SH-SY5Y (cell line): ENCODE results near the gene RANBP17.

Experiments used
- GATA2 ChIP-seq: IDR thresholded peaks from 2 replicates; pipeline ENCODE4 v1.6.1; 2011; ENCODE audit warnings: mild to moderate bottlenecking, low read depth, low read length
- GATA3 ChIP-seq: IDR thresholded peaks from 2 replicates; pipeline ENCODE4 v1.6.1; 2011; ENCODE audit warnings: low read depth, mild to moderate bottlenecking, low read length, moderate library complexity

RANBP17 gene

DNA sequence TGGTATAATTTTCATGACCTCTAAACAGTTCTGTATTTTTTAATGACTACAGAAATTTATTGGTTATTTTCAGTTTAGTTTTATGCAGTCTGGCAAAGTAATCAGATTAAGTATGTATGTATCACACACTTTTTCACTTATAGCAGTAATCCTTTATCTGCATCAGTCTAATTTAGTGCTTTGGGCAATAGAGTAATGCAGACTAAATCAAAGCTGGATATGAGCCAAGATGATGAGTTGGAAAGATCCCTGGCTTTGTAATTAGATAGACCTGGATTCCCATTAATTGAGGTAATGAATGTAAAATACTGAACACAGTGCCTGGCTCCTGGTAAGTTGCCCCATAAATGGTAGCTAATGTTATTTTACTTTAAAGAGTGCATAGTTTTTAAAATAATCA, 231.8 kb downstream of the RANBP17 start:
- TF ChIP-seq GATA3 = peak; percentile 98
- peak; percentile 79 for TF ChIP-seq GATA2

DNA sequence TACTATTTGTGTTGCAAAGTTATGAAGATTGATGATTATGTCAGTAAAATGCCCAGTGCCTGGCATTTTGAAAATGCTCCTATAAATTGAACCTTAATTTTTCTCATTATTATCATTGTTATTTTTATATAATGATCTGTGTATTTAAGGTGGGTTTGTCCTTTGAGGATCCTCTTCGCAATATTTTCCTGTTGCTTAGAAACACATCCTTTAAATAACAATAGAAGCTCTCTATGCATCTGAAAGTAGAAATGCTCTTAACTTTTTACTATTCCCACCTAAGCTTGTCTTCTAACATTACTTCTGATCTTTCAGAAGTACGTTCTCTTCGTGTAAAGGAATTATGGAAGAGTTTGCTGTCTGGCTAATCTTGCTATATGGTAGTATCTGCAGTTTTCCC, 232.5 kb downstream of the RANBP17 start:
- no peak for TF ChIP-seq GATA3
- no peak for TF ChIP-seq GATA2

- TF ChIP-seq GATA3 (no peak), GATA2 (no peak)
Observed at GRCh38 chr5:171102877-171103610, 241.2 kb downstream of the RANBP17 start.

DNA sequence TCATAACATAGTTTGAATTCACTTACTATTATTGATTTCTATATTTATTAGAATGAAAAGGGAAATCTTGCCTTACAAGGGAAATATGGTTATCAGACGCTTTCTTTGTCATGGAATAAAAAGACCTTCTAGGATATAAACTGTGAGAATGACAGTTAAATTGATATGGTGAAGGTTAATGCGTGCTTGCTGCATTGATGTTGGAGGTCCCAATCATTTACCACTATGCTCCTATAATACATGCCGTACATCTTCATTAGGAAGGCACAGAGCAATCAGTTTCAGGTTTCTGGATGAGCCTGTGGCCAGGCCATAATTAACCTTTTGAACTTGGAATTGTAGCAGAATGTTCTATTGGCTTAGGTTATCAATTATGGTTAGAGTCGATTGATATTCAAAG, 245.9 kb downstream of the RANBP17 start:
- no peak for TF ChIP-seq GATA3
- no peak for TF ChIP-seq GATA2

DNA sequence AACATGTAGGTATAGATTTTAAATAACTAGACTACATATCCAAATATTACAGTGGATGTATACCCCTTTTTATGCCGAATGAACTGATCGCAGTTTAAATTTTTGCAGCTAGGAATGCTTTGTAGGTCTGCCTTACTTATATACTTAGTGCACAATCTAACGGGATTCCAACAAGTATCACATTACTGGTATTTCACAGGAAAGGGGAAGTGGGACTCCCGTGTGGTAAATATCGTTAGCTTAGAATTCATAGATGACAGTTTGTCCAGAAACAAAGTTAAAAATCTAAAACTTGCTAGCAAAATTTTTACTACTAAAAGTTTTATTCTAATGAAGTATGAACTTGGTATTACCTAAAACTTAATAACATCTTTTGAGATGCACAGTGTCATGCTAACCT, 253.7 kb downstream of the RANBP17 start:
- TF ChIP-seq GATA2 (no peak), GATA3 (no peak)

GRCh38 chr5:171116719-171117118, 254.9 kb downstream of the RANBP17 start:
- TF ChIP-seq GATA2 = no peak

DNA sequence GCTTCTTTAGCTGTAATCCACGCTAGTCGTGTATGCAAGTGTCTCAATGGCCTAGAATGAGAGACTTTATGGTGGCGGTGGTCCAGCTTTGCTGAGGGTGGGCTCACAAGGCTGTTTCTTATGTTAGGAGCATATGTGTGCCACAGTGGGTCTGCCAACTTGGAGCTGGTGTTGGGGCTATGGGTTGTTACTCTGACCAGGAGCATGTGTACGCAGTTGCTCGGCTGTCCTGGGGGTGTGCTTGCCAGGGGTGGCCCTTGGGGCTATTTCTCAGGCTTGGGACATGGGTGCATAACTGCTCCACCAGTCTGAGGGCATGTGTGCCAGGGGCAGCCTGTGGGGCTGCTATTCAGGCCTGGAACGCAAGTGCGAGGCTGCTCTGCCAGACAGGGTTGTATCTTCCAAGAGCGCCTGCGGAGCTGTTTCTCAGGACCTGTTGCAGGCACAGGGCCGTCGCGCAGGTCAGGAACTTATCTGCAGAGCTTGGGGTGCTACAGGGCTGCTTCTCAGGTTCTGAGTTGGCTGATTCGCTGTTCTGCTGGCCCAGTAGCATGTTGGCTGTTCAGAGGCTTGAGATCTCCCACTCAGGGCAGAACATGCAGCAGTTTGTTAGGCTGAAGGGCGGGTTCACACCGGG, 259.3 kb downstream of the RANBP17 start:
- TF ChIP-seq GATA3 = no peak
- TF ChIP-seq GATA2 = no peak

DNA sequence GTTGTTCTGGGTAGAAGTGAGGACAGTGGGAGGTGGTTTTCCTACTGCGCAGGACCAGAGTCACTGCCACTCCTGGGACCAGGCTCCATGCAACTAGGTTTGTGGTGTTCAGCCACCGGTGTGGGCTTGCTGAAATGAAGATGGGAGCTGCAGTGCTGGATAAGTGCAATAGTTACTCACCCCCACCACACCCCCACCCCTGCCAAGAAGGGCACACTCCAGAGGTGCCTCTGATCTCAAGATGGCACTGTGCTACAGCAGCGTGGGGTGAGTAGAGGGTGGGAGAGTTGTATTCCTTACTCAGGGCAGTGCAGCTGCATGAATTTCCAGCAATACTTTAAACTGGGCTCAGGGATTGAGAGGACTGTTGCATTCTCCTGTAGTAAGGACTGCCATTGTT, 259.8 kb downstream of the RANBP17 start:
- TF ChIP-seq GATA3 (no peak), GATA2 (no peak)

- TF ChIP-seq GATA3 (no peak), GATA2 (no peak)
Observed at GRCh38 chr5:171122372-171122771, 260.6 kb downstream of the RANBP17 start.

DNA sequence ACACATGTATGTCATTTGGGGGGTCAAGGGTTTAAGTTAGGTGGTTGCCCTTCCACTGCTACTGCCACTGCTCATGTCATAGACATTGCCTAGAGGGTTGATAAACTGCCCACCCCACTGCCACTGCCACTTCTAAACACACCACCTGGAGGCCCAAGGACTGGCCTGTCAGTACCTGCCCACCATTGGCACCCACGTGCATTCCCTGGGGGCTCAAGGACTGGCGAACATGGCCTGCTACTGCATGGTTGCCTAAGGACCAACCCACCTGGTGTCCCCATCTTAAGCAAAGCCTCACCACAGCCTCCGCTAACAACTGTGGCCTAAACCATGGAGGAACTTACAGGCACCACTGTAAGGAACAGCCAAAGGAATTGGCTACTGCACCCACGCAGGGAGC, 261.6 kb downstream of the RANBP17 start:
- TF ChIP-seq GATA3 = no peak
- TF ChIP-seq GATA2 = no peak

DNA sequence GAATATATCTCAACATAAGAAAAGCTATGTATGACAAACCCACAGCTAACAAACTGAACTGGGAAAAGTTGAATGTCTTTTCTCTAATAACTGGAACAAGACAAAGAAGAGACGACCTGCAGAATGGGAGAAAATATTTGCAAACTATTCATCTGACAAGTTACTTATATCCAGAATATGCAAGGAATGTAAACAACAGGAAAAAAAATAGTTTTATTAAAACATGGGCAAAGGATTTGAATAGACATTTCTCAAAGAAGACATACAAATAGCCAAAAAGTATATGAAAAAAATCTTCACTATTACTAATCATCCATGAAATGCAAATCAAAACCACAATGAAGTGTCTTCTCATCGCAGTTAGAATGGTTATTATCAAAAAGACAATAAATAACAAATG, 265.5 kb downstream of the RANBP17 start:
- TF ChIP-seq GATA2 (no peak), GATA3 (no peak)

GRCh38 chr5:171128136-171128535, 266.3 kb downstream of the RANBP17 start:
- TF ChIP-seq GATA2 = no peak

DNA sequence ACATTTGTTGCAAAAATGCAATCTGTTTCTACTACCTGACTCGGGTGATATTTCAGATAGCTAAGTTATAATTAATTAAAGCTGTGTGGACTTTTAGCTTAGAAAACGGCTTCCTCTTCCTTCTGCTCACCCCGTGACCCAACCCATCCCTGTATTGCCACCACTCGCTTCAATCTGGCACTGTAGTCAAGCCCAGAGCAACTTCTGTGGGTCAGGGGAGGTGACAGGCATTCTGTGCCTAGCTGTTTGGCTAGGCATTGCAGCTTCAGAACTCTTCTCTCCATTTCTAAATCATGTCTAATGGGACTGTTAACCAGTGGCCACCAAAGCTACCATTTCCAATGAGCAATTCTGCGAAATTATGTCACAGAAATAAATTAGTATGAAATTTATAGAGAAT, 267.5 kb downstream of the RANBP17 start:
- TF ChIP-seq GATA3 = no peak
- no peak for TF ChIP-seq GATA2

DNA sequence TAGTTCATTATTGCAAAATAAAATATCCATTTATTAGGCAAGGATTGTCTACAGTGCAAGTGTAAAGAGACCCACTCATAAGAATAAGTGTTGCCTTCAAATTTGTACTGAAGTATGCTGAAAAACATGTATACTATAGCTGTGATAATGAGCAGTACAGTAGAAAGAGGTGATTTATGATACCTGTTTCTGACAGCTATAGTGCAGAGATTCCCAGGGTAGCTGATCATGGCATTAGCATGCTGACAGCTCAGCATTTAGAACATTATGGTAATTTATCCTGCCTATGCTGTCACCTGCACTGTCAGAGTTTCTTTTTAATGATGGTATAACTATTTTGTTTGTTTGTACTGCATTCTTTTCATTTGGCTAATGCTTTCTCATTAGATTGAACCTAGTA, 269.7 kb downstream of the RANBP17 start:
- TF ChIP-seq GATA3 (no peak), GATA2 (no peak)

- TF ChIP-seq GATA2 (no peak), GATA3 (no peak)
Observed at GRCh38 chr5:171137768-171138525, 276.1 kb downstream of the RANBP17 start.

DNA sequence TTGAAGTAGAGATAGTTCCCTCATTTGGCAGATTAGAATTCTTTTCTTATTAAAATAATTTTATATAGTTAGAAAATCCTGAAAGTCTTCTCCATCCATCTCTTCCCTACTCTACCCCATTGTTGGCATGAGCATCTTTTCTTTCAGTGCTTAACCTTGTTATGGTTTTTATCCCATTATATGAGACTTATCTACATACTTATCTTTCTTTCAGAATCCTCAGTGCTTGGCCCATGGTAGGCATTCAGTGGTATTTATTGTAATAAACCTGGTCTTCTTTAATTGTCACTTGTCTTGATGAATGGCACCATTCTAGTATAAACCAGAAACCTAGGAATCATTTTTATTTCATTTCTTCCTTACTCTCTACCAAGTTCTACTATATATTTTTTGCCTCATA, 277.4 kb downstream of the RANBP17 start:
- no peak for TF ChIP-seq GATA3
